Progenitor cell of endocrine pancreas (in vitro differentiated cells): ENCODE results near the gene HTR3A. TPM values are rescaled to one million over a fixed set of nuclear protein-coding genes. Genes with fewer than 3 reads are reported as not detected.

Source experiments
- DNase-seq: peaks from one replicate; pipeline ENCODE4 v3.0.0; 2021; ENCODE audit warnings: low spot score; ENCODE audit not compliant: unreplicated experiment
- H3K27ac Mint-ChIP-seq: 2 replicates; pipeline ENCODE4 v1.8.0; 2021; ENCODE audit warnings: mild to moderate bottlenecking, moderate library complexity, mixed read lengths
- H3K27me3 Mint-ChIP-seq: 2 replicates; pipeline ENCODE4 v1.8.0; 2021; ENCODE audit warnings: mixed read lengths
- H3K36me3 Mint-ChIP-seq: 2 replicates; pipeline ENCODE4 v1.8.0; 2022; ENCODE audit warnings: mixed read lengths; ENCODE audit not compliant: insufficient read depth
- H3K4me1 Mint-ChIP-seq: 2 replicates; pipeline ENCODE4 v1.8.0; 2021; ENCODE audit warnings: low read depth, mixed read lengths
- H3K4me3 Mint-ChIP-seq: 2 replicates; pipeline ENCODE4 v1.8.0; 2021; ENCODE audit warnings: low read depth, mild to moderate bottlenecking, moderate library complexity, mixed read lengths
- H3K9me3 Mint-ChIP-seq: 2 replicates; pipeline ENCODE4 v1.8.0; 2021; ENCODE audit warnings: low read depth, mixed read lengths
- total RNA-seq: library from RNA; stranded (reverse); gene quantifications from 2 replicates; pipeline ENCODE4 v1.2.1, GENCODE V29; 2021
- TF ChIP-seq, protein P1 (sequence below): fragments of 200-600 bp; sonication (generic); IDR thresholded peaks from one replicate; pipeline ENCODE4 v1.5.0; 2021; ENCODE audit warnings: antibody characterized with exemption, mild to moderate bottlenecking; ENCODE audit not compliant: unreplicated experiment

Gene HTR3A
- total RNA-seq, 1 donor from 2014 or later, result not detected

GRCh38 chr11:113977701-113978100 lies 2.8 kb downstream of the HTR3A start:
- Mint-ChIP-seq H3K36me3 (no peaks in the 10 kb centered on the region), H3K27ac (no peak overlapping the region), H3K4me1 (peaks cover 7% of the 10 kb centered on the region), H3K27me3 (peaks cover 53% of the 10 kb centered on the region), H3K9me3 (no peaks in the 10 kb centered on the region), H3K4me3 (no peak overlapping the region)
- no peak for DNase-seq
- TF ChIP-seq, protein P1, sequence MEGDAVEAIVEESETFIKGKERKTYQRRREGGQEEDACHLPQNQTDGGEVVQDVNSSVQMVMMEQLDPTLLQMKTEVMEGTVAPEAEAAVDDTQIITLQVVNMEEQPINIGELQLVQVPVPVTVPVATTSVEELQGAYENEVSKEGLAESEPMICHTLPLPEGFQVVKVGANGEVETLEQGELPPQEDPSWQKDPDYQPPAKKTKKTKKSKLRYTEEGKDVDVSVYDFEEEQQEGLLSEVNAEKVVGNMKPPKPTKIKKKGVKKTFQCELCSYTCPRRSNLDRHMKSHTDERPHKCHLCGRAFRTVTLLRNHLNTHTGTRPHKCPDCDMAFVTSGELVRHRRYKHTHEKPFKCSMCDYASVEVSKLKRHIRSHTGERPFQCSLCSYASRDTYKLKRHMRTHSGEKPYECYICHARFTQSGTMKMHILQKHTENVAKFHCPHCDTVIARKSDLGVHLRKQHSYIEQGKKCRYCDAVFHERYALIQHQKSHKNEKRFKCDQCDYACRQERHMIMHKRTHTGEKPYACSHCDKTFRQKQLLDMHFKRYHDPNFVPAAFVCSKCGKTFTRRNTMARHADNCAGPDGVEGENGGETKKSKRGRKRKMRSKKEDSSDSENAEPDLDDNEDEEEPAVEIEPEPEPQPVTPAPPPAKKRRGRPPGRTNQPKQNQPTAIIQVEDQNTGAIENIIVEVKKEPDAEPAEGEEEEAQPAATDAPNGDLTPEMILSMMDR, result no peak

DNA sequence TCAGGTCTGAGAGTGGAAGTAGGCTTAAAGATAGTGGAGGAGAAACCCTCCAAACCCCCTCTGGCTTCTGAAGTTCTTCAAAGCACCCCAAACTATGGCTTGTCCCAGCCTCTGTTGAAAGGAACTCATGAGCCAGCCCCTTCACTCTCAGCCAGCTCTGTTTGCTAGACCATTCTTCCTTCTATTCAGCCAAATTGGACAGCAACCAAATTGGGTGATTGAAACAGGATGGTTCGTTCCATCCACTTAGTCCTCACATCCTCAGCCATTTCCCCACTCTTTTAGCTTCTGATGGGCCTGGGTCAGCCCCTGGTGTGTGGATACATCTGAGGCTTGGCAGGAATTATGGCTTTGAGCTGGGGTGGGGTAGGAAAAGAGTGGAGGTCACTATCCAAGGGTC lies 4.5 kb downstream of the HTR3A start:
- Mint-ChIP-seq H3K9me3 (no peaks in the 10 kb centered on the region), H3K4me1 (peaks cover 7% of the 10 kb centered on the region), H3K4me3 (no peak overlapping the region), H3K27ac (no peak overlapping the region), H3K27me3 (peaks cover 67% of the 10 kb centered on the region), H3K36me3 (no peaks in the 10 kb centered on the region)
- TF ChIP-seq, protein P1, result no peak
- DNase-seq, result no peak

- H3K27ac Mint-ChIP-seq, result no peak overlapping the region
- TF ChIP-seq, protein P1, result no peak
- DNase-seq, result no peak
- H3K36me3 Mint-ChIP-seq, result no peaks in the 10 kb centered on the region
- H3K27me3 Mint-ChIP-seq, result peaks cover 68% of the 10 kb centered on the region
- H3K4me1 Mint-ChIP-seq, result no peaks in the 10 kb centered on the region
- H3K4me3 Mint-ChIP-seq, result no peak overlapping the region
- no peaks in the 10 kb centered on the region for H3K9me3 Mint-ChIP-seq
Measured at GRCh38 chr11:113980785-113981184, 5.9 kb downstream of the HTR3A start.

DNA sequence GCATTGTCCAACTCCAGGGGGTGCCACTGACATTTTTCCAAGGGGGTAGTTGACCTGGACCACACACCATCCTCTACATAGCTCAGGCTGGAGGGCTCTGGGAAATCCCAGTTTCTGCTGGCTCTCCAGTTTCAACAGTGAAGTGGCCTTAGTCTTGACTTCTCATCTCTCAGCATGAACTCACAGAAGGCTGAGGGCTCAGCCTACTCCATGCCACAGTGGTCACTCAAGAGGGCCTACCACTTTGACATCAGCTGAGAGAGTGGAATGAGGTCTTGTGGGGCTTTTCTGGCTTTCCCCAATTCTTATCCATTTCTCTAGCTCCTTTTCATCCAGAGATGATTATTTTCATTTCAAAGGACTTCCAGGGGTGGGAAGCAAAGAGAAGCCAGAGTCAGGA lies 7.4 kb downstream of the HTR3A start:
- Mint-ChIP-seq H3K27ac (no peak overlapping the region), H3K9me3 (no peaks in the 10 kb centered on the region), H3K27me3 (peaks cover 64% of the 10 kb centered on the region), H3K4me3 (no peak overlapping the region), H3K4me1 (no peaks in the 10 kb centered on the region), H3K36me3 (no peaks in the 10 kb centered on the region)
- TF ChIP-seq, protein P1, result no peak
- no peak for DNase-seq

DNA sequence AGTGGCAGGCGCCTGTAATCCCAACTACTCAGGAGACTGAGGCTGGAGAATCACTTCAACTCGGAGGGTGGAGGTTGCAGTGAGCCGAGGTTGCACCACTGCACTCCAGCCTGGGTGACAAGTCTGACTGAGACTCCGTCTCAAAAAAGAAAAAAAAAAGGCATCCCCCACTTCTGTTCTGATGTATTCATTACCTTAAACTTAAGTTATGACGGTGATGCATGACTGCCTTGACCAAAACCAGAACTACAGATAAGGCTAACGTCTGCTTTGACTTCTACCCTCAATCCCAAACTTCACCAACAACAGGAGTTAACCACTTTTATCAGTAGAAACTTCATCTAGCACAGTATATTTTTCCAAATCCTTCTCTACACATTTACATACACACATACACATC lies 9.9 kb downstream of the HTR3A start:
- Mint-ChIP-seq H3K4me1 (no peaks in the 10 kb centered on the region), H3K27ac (no peak overlapping the region), H3K9me3 (no peaks in the 10 kb centered on the region), H3K36me3 (no peaks in the 10 kb centered on the region), H3K27me3 (peaks cover 57% of the 10 kb centered on the region), H3K4me3 (no peak overlapping the region)
- TF ChIP-seq, protein P1, result no peak
- no peak for DNase-seq

- Mint-ChIP-seq H3K4me1 (no peaks in the 10 kb centered on the region), H3K27ac (no peak overlapping the region)
Measured at GRCh38 chr11:113985906-113986305, 11.0 kb downstream of the HTR3A start.

More at GRCh38 chr11:113985906-113986305, 11.0 kb downstream of the HTR3A start:
- Mint-ChIP-seq H3K36me3 (no peaks in the 10 kb centered on the region), H3K9me3 (no peaks in the 10 kb centered on the region), H3K27me3 (peaks cover 49% of the 10 kb centered on the region), H3K4me3 (no peak overlapping the region)
- TF ChIP-seq, protein P1, result no peak
- DNase-seq, result no peak
